Osteoblast (primary cell): ENCODE results near the gene GALNT16. TPM values are rescaled to one million over a fixed set of nuclear protein-coding genes. Genes with fewer than 3 reads are reported as not detected.

Source experiments
- DNase-seq: peaks from one replicate; pipeline ENCODE4 v3.0.0; 2011; ENCODE audit warnings: low spot score, mixed read lengths; ENCODE audit not compliant: insufficient read length; ENCODE audit errors: missing footprints
- H2AFZ ChIP-seq: 2 replicates; pipeline ENCODE4 v1.6.0; 2011; ENCODE audit warnings: mild to moderate bottlenecking, low read length
- H3K27ac ChIP-seq: 2 replicates; pipeline ENCODE4 v1.5.1; 2011; ENCODE audit warnings: mild to moderate bottlenecking, low read depth, low read length, moderate library complexity
- H3K27me3 ChIP-seq: 2 replicates; pipeline ENCODE4 v1.6.0; 2012; ENCODE audit warnings: mild to moderate bottlenecking, control low read depth, inconsistent platforms, low read length, moderate library complexity; ENCODE audit not compliant: insufficient read depth
- H3K36me3 ChIP-seq: 2 replicates; pipeline ENCODE4 v1.5.1; 2011; ENCODE audit warnings: mild to moderate bottlenecking, low read length, control low read depth, moderate library complexity; ENCODE audit not compliant: insufficient read depth
- H3K4me1 ChIP-seq: 2 replicates; pipeline ENCODE4 v1.5.1; 2011; ENCODE audit warnings: mild to moderate bottlenecking, low read length, control low read depth, moderate library complexity; ENCODE audit not compliant: insufficient read depth
- H3K4me2 ChIP-seq: 2 replicates; pipeline ENCODE4 v1.6.0; 2011; ENCODE audit warnings: mild to moderate bottlenecking, low read length; ENCODE audit not compliant: insufficient read depth
- H3K4me3 ChIP-seq: fragments of 200-600 bp; sonication (generic); 3 replicates; pipeline ENCODE4 v1.5.1; 2012; ENCODE audit warnings: mild to moderate bottlenecking, low read length, inconsistent platforms; ENCODE audit not compliant: insufficient read depth
- H3K79me2 ChIP-seq: 2 replicates; pipeline ENCODE4 v1.6.0; 2012; ENCODE audit warnings: mild to moderate bottlenecking, low read length, control low read depth, inconsistent platforms; ENCODE audit not compliant: insufficient read depth
- H3K9me3 ChIP-seq: 2 replicates; pipeline ENCODE4 v1.5.1; 2011; ENCODE audit warnings: low read depth, low read length, control low read depth
- H4K20me1 ChIP-seq: 2 replicates; pipeline ENCODE4 v1.6.0; 2012; ENCODE audit warnings: mild to moderate bottlenecking, low read length, control low read depth; ENCODE audit not compliant: insufficient read depth
- CTCF ChIP-seq: IDR thresholded peaks from 2 replicates; pipeline ENCODE4 v1.5.1; 2011; ENCODE audit warnings: mild to moderate bottlenecking, low read depth, low read length, moderate library complexity; ENCODE audit errors: extremely low read depth
- total RNA-seq: library from RNA; depleted of rRNA; stranded (reverse); fragments of >200 nt; gene quantifications from 2 replicates; pipeline ENCODE4 v1.2.3, GENCODE V29; 2012

Gene GALNT16
- total RNA-seq, 1 donor, result 4.0 TPM

- H3K27me3 ChIP-seq, result no peaks in the 10 kb centered on the region
- H2AFZ ChIP-seq, result no peak overlapping the region
- no peak overlapping the region for H3K4me2 ChIP-seq
- H3K79me2 ChIP-seq, result no peaks in the 10 kb centered on the region
- no peak for TF ChIP-seq CTCF
- H3K27ac ChIP-seq, result no peak overlapping the region
- no peak overlapping the region for H3K4me3 ChIP-seq
- H4K20me1 ChIP-seq, result no peaks in the 10 kb centered on the region
- no peaks in the 10 kb centered on the region for H3K9me3 ChIP-seq
- H3K4me1 ChIP-seq, result no peaks in the 10 kb centered on the region
- peaks cover 11% of the 10 kb centered on the region for H3K36me3 ChIP-seq
- DNase-seq, result no peak
Measured at GRCh38 chr14:69234106-69234505, 25.9 kb upstream of the GALNT16 start.

GRCh38 chr14:69235708-69236107, 24.2 kb upstream of the GALNT16 start:
- no peak for TF ChIP-seq CTCF
- H3K4me3 ChIP-seq, result no peak overlapping the region
- H3K79me2 ChIP-seq, result no peaks in the 10 kb centered on the region
- H3K4me2 ChIP-seq, result no peak overlapping the region
- H3K9me3 ChIP-seq, result no peaks in the 10 kb centered on the region
- H2AFZ ChIP-seq, result no peak overlapping the region
- H3K27ac ChIP-seq, result no peak overlapping the region
- no peaks in the 10 kb centered on the region for H3K27me3 ChIP-seq
- DNase-seq, result no peak
- peaks cover 11% of the 10 kb centered on the region for H3K36me3 ChIP-seq
- no peaks in the 10 kb centered on the region for H3K4me1 ChIP-seq
- H4K20me1 ChIP-seq, result no peaks in the 10 kb centered on the region

GRCh38 chr14:69237142-69237541, 22.8 kb upstream of the GALNT16 start:
- Histone ChIP-seq H4K20me1 (no peaks in the 10 kb centered on the region), H3K27me3 (no peaks in the 10 kb centered on the region), H3K4me2 (no peak overlapping the region)

GRCh38 chr14:69237584-69237983, 22.4 kb upstream of the GALNT16 start:
- H4K20me1 ChIP-seq, result no peaks in the 10 kb centered on the region
- H2AFZ ChIP-seq, result no peak overlapping the region
- no peak for TF ChIP-seq CTCF
- no peaks in the 10 kb centered on the region for H3K79me2 ChIP-seq
- no peaks in the 10 kb centered on the region for H3K9me3 ChIP-seq
- H3K27me3 ChIP-seq, result no peaks in the 10 kb centered on the region
- no peak for DNase-seq
- H3K27ac ChIP-seq, result no peak overlapping the region
- no peak overlapping the region for H3K4me3 ChIP-seq
- no peaks in the 10 kb centered on the region for H3K4me1 ChIP-seq
- no peak overlapping the region for H3K4me2 ChIP-seq
- peaks cover 6% of the 10 kb centered on the region for H3K36me3 ChIP-seq

More at GRCh38 chr14:69237142-69237541, 22.8 kb upstream of the GALNT16 start:
- TF ChIP-seq CTCF, result no peak
- H3K79me2 ChIP-seq, result no peaks in the 10 kb centered on the region
- no peak for DNase-seq
- peaks cover 6% of the 10 kb centered on the region for H3K36me3 ChIP-seq
- no peak overlapping the region for H2AFZ ChIP-seq
- H3K9me3 ChIP-seq, result no peaks in the 10 kb centered on the region
- no peak overlapping the region for H3K4me3 ChIP-seq
- no peak overlapping the region for H3K27ac ChIP-seq
- H3K4me1 ChIP-seq, result no peaks in the 10 kb centered on the region
